Hepatocyte (in vitro differentiated cells): ENCODE measurements around the gene TRPT1. TPM values are rescaled to one million over a fixed set of nuclear protein-coding genes. Genes with fewer than 3 reads are reported as not detected.
A peak's percentile ranks its signal among the peaks of the same experiment; 100 is the strongest.
"Not testable (repeated sequence)": the region's sequence is repeated elsewhere in the genome, so short reads cannot be mapped to it uniquely, and the experiment has no call there.

Experiments
- DNase-seq: peaks from one replicate; pipeline ENCODE4 v3.0.0-alpha.2; 2016; ENCODE audit warnings: low spot score
- H2AFZ ChIP-seq: fragments of 200-600 bp; sonication (generic); 2 replicates; pipeline ENCODE4 v1.6.0; 2016; ENCODE audit warnings: antibody characterized with exemption, mild to moderate bottlenecking
- H3K27ac ChIP-seq: fragments of 200-600 bp; sonication (generic); 2 replicates; pipeline ENCODE4 v1.5.1; 2016; ENCODE audit warnings: mild to moderate bottlenecking
- H3K27me3 ChIP-seq: fragments of 200-600 bp; sonication (generic); 2 replicates; pipeline ENCODE4 v1.6.1; 2016
- H3K36me3 ChIP-seq: fragments of 200-600 bp; sonication (generic); replicated peaks from 2 replicates; pipeline ENCODE4 v1.5.1; 2016; ENCODE audit warnings: low read depth; ENCODE audit not compliant: insufficient read depth
- H3K4me1 ChIP-seq: fragments of 200-600 bp; sonication (generic); 2 replicates; pipeline ENCODE4 v1.5.1; 2016; ENCODE audit warnings: mild to moderate bottlenecking, moderate library complexity; ENCODE audit not compliant: insufficient read depth
- H3K4me2 ChIP-seq: fragments of 200-600 bp; sonication (generic); 2 replicates; pipeline ENCODE4 v1.6.0; 2016
- H3K4me3 ChIP-seq: fragments of 200-600 bp; sonication (generic); 2 replicates; pipeline ENCODE4 v1.5.1; 2016; ENCODE audit warnings: mild to moderate bottlenecking
- H3K79me2 ChIP-seq: fragments of 200-600 bp; sonication (generic); 2 replicates; pipeline ENCODE4 v1.6.0; 2017; ENCODE audit warnings: mild to moderate bottlenecking
- H3K9me2 ChIP-seq: fragments of 200-600 bp; sonication (generic); replicated peaks from 2 replicates; pipeline ENCODE4 v1.6.0; 2017; ENCODE audit warnings: mild to moderate bottlenecking; ENCODE audit not compliant: insufficient read depth
- H3K9me3 ChIP-seq: fragments of 200-600 bp; sonication (generic); 2 replicates; pipeline ENCODE4 v1.5.1; 2016; ENCODE audit warnings: low read depth, mild to moderate bottlenecking
- H4K20me1 ChIP-seq: fragments of 200-600 bp; sonication (generic); 2 replicates; pipeline ENCODE4 v1.6.0; 2016; ENCODE audit warnings: mild to moderate bottlenecking; ENCODE audit not compliant: insufficient read depth, poor library complexity, severe bottlenecking
- EZH2 ChIP-seq: fragments of 200-600 bp; sonication (generic); IDR thresholded peaks from 2 replicates; pipeline ENCODE4 v1.6.1; 2016; ENCODE audit warnings: antibody characterized with exemption, mild to moderate bottlenecking, borderline replicate concordance
- EZH2phosphoT487 ChIP-seq: fragments of 200-600 bp; sonication (generic); IDR thresholded peaks from one replicate; pipeline ENCODE4 v1.6.1; 2018; ENCODE audit warnings: antibody characterized with exemption, mild to moderate bottlenecking, low read depth, moderate library complexity; ENCODE audit not compliant: unreplicated experiment, severe bottlenecking
- WGBS: methylation state at CpG from one replicate; pipeline ENCODE4 v1.1.6; 2016; ENCODE audit warnings: low lambda C conversion rate; ENCODE audit errors: missing lambda C conversion rate; 5-methylcytosine and 5-hydroxymethylcytosine counted together
- polyA plus RNA-seq: library from polyadenylated mRNA; unstranded; fragments of >200 nt; fragmentation: Nextera tagmentation; extraction: Ambion mirVana; gene quantifications from 2 replicates; pipeline ENCODE4 v1.2.1, GENCODE V29; 2016
- total RNA-seq: library from RNA; depleted of rRNA; stranded (reverse); fragments of >200 nt; gene quantifications from 2 replicates; pipeline ENCODE4 v1.2.3, GENCODE V29; 2014
- TF ChIP-seq, protein P1 (sequence below): fragments of 200-600 bp; sonication (generic); IDR thresholded peaks from 2 replicates; pipeline ENCODE4 v1.5.1; 2016; ENCODE audit warnings: antibody characterized with exemption, mild to moderate bottlenecking; ENCODE audit not compliant: poor library complexity

Gene TRPT1
- total and polyA plus RNA-seq, 2 experiments from 2014 or later = 52.8 to 55.5 TPM

DNA sequence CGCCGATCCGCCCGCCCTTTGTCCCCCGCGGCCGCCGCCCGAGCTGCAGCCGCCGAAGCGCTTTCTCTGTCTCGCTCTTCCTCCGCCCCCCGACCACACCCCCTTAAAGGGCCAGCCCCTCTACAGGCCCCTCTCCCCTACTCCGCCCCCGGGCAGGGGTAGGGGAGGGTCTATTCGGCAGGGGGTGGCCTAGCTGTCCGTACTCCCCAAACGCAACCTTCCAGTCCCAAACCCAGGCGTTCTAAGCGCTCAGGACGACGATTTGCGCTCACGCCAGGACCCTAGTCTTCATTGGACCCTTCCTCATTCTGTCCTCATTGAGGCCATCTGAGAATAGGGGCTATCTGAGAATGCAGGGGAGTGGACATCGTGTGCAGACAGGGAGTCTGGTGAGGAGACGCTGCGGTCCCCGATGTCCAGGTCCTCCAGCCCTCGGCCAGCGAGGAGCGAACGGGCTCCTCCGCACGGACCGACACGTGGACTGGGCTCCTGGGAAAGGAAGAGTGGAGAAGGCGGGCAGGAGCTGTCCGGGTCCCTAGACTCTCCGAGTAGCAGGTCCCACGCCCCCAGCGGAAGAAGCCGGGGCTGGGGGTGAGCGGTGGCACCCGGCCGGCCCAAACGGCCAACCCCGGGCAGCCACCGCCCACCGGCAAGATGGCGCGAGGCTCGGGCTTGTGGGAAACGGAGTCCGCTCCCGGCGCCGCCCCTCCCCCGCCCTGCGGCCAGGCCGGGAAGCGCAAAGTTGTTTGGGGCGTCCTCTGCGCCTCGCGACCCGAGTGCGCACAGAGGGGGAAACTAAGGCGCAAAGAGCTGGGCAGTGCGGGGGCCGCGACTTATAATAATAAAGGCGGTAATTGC is 21.1 kb upstream of the TRPT1 start, which contains the start of gene PPP1R14B:
Gene PPP1R14B (minus strand): TSS at position 73 of the 858 bp plus-strand sequence. CDS start 270 bp downstream, outside the sequence.
- Histone ChIP-seq H3K27ac (peak within 1 kb of the TSS; percentile 98), H3K4me3 (peak within 1 kb of the TSS; percentile 99), H2AFZ (peak within 1 kb of the TSS; percentile 97), H3K9me2 (no peaks in the 10 kb centered on the region), H3K4me1 (peaks cover 22% of the 10 kb centered on the region), H4K20me1 (no peaks in the 10 kb centered on the region), H3K36me3 (no peaks in the 10 kb centered on the region), H3K79me2 (peaks cover 33% of the 10 kb centered on the region), H3K27me3 (no peaks in the 10 kb centered on the region), H3K4me2 (peak within 1 kb of the TSS; percentile 100), H3K9me3 (no peaks in the 10 kb centered on the region)
- TF ChIP-seq, protein P1, sequence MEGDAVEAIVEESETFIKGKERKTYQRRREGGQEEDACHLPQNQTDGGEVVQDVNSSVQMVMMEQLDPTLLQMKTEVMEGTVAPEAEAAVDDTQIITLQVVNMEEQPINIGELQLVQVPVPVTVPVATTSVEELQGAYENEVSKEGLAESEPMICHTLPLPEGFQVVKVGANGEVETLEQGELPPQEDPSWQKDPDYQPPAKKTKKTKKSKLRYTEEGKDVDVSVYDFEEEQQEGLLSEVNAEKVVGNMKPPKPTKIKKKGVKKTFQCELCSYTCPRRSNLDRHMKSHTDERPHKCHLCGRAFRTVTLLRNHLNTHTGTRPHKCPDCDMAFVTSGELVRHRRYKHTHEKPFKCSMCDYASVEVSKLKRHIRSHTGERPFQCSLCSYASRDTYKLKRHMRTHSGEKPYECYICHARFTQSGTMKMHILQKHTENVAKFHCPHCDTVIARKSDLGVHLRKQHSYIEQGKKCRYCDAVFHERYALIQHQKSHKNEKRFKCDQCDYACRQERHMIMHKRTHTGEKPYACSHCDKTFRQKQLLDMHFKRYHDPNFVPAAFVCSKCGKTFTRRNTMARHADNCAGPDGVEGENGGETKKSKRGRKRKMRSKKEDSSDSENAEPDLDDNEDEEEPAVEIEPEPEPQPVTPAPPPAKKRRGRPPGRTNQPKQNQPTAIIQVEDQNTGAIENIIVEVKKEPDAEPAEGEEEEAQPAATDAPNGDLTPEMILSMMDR = peak; percentile 19
- no peak for TF ChIP-seq EZH2
- under 1% methylated on average over 66 of the region's 74 CpGs for WGBS
- peak; percentile 93 for DNase-seq

DNA sequence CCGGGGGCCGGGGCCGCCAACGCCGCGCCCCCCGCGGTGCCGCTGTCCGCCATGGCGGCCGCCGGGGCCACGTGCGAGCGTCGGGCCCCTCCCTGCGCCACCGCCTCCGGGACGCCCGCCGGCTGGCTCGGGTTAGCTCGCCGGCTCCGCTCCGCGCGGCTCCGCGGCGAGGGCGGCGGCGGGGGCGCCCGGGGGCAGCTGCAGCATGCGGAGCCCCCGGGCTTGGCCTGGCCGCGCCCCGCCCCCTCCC is 20.6 kb upstream of the TRPT1 start:
- WGBS = under 1% methylated on average over 22 of the region's 43 CpGs
- H3K4me2 ChIP-seq = peak overlapping the region; percentile 96
- DNase-seq = peak; percentile 47
- not testable (repeated sequence) for H3K9me3 ChIP-seq, H3K9me2 ChIP-seq, H4K20me1 ChIP-seq, H3K27me3 ChIP-seq, H2AFZ ChIP-seq, H3K36me3 ChIP-seq
- H3K79me2 ChIP-seq = peaks cover 29% of the 10 kb centered on the region
- peak overlapping the region; percentile 89 for H3K4me3 ChIP-seq
- H3K27ac ChIP-seq = peak overlapping the region; percentile 96
- H3K4me1 ChIP-seq = peaks cover 23% of the 10 kb centered on the region

DNA sequence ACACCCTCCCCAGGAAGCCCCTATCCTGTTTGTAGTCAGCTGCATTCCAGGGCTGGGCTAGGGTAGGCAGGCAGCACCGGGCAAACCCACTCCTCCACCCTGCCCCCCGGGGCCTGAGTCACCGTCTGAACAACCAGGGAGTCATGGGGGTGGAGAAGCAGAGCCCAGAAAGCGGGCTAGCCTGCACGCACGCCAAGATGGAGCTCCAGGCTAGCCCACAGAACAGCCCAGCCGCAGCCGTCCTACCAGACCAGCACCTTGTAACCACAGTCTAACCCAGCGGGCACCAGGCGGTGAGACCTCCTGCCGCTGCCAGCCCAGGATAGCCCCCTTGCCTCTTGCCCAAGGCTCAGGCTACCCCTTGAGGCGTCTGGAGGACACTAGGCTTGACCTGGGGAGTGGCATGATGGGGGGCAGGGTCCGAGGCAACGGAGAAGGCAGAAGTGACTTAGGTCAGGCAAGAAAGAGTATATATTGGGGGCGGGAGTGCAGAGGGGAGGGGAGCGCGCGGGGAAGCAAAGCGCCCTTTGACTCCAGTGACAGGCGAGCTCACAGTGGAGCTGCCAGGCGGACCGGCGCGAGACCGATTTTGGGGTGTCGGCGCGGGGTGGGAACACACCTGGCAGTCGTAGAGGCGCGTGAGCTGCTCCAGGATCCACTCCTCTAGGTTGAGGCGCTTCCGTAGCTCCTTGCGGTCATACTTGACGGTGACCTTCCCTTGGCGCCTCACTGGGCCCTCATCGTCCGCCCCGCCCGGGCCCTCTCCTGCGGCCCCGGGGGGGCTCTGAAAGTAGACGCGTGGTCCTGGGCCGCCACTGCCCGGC is 20.0 kb upstream of the TRPT1 start:
- peaks cover 23% of the 10 kb centered on the region for H3K4me1 ChIP-seq

DNA sequence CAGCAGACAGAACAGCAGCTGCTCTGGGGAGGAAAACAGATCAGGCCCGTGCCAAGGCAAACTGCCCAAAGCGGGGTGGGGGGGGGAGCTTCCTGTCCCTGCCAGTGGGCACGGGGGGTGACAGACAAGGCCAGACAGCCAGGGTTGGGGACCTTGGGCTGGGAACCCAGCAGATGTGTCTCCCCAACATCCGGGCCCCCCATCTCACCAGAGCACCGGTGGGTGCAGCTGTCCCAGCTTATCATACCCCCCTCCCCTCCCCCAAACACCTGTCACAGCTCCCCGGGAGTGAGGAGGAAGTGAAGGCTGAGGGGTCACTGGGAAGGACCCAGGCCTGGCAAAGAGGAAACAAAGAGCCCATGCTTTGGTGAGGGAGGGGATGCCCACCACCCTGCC is 19.4 kb upstream of the TRPT1 start:
- no peak for DNase-seq
- Histone ChIP-seq H4K20me1 (no peaks in the 10 kb centered on the region), H3K27me3 (no peaks in the 10 kb centered on the region), H3K4me2 (peak overlapping the region; percentile 96), H3K4me3 (peak overlapping the region; percentile 89), H3K9me3 (no peaks in the 10 kb centered on the region), H3K36me3 (no peaks in the 10 kb centered on the region), H3K79me2 (peaks cover 29% of the 10 kb centered on the region), H3K27ac (peak overlapping the region; percentile 96), H3K9me2 (no peaks in the 10 kb centered on the region), H3K4me1 (peaks cover 19% of the 10 kb centered on the region), H2AFZ (no peak overlapping the region)
- TF ChIP-seq, protein P1 = no peak
- TF ChIP-seq EZH2phosphoT487 = no peak
- no peak for TF ChIP-seq EZH2
- 25% methylated on average over 2 of the region's 6 CpGs for WGBS

More for the DNA sequence above, 20.0 kb upstream of the TRPT1 start:
- Histone ChIP-seq H3K4me3 (peak overlapping the region; percentile 89), H2AFZ (peak overlapping the region; percentile 54), H4K20me1 (no peaks in the 10 kb centered on the region), H3K9me2 (no peaks in the 10 kb centered on the region), H3K36me3 (no peaks in the 10 kb centered on the region), H3K9me3 (no peaks in the 10 kb centered on the region), H3K4me2 (peak overlapping the region; percentile 96), H3K27me3 (no peaks in the 10 kb centered on the region), H3K27ac (peak overlapping the region; percentile 96), H3K79me2 (peaks cover 29% of the 10 kb centered on the region)
- TF ChIP-seq EZH2 = no peak
- no peak for TF ChIP-seq EZH2phosphoT487
- TF ChIP-seq, protein P1 = no peak
- peak; percentile 87 for DNase-seq
- 3% methylated on average over 35 of the region's 46 CpGs for WGBS
